NCI-H460 (cell line): ENCODE measurements around the gene GMDS. TPM values are rescaled to one million over a fixed set of nuclear protein-coding genes. Genes with fewer than 3 reads are reported as not detected.

Source experiments
- DNase-seq: peaks from one replicate; pipeline ENCODE4 v3.0.0-alpha.2; 2016; ENCODE audit warnings: low read depth; ENCODE audit errors: extremely low read depth
- total RNA-seq: library from RNA; depleted of rRNA; stranded (reverse); fragments of >200 nt; shearing (Covaris generic); gene quantifications from 2 replicates; pipeline ENCODE4 v1.2.3, GENCODE V29; 2014

Gene GMDS
- total RNA-seq, 1 experiment from 2014 or later: 20.3 TPM

DNA sequence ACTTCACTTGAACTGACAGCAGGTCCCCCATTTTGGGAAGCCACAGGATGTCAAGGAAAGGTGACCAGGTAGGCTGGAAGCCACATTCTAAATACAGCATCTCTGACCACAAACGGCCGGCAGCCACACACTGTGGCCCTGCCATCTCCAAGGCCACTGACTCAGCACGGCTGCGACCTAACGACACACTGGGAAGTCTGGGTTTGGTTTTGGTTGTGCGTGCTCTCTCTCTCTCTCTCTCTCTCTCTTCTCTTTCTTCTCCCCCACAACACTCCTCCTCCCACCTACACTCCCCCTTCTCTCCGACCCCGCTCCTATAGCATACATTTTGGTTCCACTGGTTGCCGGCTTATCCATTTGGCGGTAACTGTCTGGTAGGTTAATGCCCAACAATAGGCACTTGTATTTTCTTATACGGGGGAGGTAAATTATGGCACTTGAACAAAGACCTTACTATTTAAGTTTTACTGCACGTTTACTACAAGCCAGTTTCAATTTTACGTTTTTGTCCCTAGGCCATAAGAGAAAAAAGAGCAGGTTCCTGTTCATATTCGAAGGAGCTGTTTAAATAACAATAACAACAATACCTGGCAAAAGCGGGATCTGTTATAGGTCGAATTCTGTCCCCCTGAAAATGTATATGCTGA, 103.6 kb downstream of the GMDS start:
- DNase-seq: no peak

DNA sequence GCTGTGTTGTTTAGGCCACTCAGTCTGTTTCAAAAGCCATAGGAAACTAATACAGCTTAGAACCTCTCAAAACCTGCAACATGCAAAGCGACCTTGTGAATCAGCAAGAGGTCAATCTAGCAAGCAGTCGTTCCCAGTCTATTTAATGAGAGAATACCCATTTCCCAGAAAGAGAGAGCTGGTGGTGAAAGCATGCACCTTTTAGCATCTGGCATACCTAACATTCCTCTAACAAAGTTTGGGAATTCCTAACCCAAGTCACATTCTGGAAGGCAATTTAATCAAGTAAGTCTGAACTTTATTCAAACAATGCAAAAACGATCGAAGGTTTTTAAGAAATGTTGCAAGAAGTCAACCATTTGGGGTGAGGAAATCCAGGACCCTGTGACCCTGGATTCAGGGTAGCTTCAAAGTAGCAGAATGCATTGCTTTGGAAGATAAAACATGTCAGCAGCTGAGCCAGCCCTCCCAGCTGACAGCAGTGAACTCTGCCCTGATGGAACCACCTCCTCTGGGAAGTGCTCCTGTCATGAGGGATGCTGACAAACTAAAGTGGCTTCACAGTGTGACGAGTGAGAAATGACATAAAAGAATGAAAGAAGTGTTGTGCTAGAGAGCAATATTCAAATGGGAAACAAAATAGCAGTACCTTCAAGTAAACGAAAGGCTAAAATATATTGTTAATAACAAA, 104.8 kb downstream of the GMDS start:
- no peak for DNase-seq

DNA sequence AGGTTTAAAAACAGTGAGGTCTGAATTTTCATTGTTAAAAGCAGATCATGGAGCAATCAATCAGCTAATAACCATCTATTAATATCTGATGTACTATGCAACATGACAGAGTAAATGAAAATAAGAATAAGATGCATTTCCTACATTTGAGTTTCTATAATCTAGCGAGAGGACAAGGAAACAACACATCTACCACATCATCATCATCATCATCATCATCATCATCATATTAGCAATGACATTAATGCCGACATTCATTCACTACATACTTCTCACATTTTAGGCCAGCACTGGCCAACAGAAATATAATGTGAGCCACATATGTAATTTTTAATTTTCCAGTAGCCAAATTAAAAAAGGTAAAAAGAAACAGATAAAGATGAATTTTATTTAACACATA, 110.0 kb downstream of the GMDS start:
- DNase-seq: no peak

DNA sequence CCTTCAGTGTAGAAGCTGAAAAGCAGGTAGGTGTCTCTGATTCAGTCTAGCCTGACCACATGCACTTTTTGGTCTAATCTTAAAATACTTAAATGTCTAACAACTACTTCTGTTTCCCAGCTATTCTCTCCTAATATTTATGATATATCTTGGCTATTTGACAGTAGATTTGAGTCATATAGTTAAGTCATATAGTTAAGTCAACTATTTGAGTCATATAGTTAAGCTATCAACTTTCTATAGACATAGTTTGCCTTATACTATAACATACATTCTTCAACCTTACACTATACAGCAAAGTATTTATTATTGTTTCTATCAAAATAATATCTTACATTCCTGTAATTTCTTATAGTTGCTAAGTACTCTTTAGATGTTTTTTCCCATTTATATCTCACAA, 110.9 kb downstream of the GMDS start:
- DNase-seq: no peak

DNA sequence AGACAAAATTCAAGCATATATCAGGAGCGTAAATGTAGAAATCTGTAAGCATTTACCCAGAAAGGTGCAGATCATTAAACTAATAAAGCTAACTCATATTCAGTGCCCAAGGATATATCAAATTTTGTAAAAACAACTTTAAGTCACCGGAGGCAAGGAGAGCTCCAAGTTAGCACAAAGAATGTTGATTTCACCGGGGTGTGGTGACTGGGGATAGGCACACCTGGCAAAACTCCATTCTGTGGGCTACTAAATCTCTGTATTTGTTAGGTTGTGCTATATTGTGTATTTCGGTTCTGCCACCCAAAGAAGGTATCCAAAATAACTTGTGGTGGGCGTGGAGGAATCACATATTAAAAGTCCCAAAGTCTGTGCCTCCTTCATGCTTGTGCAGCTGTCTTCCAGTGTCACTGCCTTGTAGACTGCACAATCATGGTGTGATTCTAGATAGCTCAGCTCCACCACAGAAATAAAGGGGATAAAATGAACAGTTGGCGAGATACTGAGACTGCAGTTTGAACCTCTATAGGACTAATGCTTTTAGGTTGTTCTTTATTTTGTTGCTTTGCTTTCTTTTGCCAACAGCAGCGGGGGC, 111.6 kb downstream of the GMDS start:
- no peak for DNase-seq

DNA sequence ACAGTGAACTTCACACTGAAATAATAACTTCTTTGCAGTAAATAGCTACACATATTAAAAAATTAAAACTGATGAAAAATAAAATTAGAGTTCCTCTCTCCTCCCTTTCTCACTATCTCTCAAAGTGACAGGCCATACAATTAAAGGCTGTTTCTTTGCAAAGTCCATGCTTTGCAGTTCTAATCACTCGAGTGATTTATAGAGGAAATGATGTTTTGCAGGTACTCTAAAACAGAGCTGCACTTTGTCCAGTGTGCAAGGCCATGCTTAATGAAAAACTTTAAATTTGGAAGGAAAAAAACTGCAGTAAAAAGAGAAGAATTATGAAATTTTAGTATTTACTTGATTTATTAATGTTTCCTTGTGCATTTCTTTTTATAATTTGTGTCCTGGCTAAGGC, 112.5 kb downstream of the GMDS start:
- no peak for DNase-seq

DNA sequence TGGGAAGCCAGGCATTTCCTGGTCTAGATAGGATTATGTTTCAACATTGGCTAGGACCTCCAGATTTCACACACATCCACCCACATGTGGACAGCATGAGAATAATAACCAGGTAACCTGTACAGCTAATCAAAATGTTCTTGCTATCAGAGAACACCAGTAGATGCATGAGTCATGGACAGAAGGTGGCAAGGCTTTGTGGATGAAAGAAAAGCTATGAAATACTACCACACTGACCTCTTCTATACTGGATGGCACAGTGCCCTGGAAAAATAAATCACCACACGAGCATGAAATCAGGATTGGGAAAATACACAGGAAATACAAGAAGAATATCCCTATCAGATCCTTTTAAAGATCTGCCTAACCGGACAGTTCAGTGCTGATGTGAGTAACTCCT, 113.0 kb downstream of the GMDS start:
- no peak for DNase-seq

DNA sequence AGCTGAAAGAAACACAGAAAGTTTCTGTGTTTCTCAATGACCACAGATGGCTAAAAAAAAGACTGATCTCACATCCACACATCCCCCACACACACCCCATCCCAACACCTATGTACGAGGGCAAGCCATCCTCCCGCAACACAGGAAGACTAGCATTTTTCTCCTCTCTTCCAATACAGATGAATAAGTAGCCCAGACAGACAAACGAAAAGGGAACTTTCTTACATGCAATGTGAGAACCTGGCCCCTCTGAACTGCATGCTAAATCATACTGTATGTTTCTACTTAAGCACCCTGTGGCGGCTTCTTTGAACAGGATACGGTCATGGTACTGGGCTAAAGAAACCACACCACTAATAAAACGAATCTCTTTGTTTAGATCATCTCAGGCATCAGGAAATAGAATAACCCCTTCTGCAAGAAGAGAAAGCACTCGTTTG, 116.2 kb downstream of the GMDS start:
- DNase-seq: no peak

DNA sequence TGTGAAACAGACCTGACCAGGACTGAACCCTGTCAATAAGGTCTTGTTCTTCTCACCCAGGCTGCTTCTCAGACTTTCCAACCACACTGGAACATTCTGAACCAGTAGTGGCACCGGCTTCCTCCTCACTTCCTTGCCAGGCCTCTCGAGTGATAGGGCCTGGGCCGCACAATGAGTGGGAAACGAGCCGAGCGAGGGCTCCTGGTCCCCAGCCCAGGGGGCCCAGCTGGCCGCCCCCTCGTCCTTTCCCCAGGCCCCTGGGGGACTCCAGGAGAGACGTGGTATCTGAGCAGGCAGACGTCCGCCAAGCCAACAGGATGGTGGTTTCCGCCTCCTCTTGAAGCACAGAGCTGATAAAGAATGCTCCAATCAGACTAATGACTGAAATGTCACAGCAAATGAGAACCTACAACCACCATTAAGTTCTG, 117.9 kb downstream of the GMDS start:
- no peak for DNase-seq

DNA sequence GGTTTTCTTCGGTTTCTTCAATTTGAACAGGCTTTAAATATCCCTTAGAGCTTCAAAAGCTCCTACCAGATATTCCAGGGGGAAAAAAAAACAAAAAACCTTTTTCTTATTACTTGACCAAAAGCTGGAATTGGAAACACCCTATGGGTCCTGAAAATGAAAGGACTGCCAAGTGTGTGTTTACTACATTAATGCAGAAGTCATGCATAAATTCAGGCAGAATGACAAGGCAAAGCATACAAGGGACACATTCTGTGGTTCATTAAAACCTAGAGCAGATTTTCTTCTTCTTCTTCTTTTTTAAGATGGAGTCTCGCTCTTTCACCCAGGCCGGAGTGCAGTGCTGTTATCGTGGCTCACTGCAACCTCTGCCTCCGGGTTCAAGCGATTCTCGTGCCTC, 119.1 kb downstream of the GMDS start:
- no peak for DNase-seq

DNA sequence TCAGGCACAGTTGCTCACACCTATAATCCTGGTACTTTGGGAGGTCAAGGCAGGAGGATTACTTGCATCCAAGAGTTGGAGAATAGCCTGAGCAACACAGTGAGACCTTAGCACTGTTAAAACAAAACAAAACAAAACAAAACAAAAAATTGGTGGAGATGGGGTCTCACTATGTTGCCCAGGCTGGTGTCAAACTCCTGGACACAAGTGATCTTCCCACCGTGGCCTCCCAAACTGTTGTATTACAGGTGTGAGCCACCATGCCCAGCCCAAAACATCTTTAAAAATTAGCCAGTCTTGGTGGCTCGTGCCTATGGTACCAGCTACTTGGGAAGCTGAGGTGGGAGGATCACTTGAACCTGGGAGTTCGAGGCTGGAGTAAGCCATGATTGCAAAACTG, 120.2 kb downstream of the GMDS start:
- DNase-seq: no peak

DNA sequence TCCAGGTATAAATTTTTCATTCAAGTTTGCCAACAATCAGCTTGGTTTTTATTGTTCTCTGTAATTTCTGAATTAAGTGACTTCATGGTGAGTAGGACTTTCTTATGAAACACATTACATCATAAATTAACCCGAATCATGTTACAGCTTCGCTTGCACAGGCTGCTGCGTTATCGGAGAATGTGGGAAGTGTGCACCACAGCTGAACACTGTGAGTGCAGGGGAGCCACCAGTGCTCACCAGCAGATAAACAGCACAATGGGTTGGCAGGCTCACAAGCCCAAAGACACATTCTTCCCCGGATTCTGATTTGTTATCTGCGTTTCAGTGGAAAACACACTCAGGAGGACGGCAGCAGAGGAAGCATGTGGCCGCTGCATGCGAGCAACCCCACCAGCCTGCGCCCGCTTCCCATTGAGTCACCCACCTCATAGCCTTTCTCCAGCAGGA, 121.1 kb downstream of the GMDS start:
- no peak for DNase-seq

DNA sequence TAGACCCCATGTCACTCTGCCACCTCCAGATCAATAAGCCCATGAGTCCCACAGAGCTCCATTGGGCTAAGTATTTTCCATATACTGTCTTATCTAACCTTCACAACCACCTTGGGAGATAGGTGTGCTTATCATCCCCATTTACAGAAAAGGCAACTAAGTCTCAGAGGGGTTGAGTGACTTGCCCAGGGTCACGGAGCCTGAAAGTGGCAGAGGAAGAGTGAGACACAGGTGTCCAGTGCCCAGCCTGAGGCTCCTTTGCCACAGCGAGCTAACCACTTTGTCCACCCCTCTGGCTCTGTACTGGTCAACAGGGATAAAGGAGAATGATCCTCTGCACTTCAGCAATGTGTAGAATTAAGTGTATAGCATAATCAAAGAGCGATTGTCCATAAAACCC, 124.5 kb downstream of the GMDS start:
- DNase-seq: no peak

DNA sequence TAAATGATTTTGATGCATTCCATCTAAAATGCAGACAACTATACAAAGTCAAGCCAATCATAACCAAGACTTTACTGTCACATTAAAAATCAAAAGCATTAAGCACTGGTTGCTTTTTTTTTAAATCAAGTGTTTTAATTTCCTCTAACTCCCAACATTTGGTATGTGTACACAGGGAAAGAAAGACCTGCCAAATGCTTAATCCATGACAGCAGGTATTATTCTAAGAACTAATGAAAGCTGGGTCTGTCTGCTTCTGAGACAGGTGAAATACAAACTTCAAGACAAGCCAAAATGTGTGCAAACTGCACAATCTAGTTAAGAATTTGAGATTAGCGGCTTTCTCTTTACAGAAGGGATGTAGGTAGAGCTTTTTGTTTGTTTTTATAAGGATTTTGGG, 126.1 kb downstream of the GMDS start:
- no peak for DNase-seq

DNA sequence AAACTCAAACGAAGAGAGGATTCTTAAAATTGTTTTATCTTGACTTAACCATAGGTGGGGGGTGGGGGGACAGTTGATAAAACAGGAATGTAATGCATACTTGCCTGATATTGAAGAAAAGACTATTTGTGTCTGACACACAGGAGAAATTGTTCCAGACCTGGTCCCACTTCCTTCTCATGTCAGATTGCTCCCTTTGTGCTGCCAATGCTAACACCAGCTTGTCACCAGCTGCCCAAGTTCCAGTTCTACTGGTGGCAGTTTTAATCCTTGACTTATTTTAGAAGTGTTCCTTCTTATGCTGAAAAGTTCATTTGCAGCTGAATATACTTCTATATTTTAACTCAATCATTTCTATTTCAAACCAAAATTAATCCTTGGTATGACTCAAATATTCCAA, 127.3 kb downstream of the GMDS start:
- no peak for DNase-seq

DNA sequence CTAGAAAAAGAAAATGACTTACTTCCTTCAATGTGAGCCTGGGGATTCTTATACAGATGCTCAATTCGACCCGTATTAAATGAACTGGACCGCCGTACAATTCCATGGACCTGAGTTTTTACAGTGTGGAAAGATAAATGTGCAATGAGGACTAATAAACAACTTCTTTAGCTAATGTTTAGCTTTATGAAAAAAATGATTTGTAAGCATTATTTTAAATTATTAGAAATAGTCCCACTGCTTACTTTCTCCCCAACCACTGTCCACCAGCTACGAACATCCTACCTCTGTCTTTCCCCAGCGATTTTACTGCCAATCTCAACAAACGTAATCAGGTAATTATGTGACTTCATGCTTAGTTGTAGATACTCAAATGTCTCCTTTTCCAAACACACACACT, 128.0 kb downstream of the GMDS start:
- no peak for DNase-seq

DNA sequence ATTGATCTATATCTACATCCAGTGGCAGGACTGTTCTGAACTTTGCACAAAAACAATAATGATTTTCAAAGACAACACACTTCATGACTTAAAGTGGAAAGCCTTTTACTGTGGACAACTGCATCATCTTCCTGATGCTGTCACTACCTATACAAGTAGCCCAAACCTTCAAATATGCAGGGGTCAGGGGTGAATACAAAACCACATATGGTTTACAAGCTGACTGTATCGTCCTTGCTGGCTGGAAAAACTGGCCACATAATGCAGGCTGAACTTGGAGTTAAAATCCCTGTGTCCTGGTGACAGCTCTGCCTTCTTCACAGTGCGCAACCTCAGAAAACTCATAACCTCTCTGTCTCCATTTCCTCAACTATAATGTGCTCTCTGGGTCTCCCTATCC, 128.9 kb downstream of the GMDS start:
- DNase-seq: no peak

DNA sequence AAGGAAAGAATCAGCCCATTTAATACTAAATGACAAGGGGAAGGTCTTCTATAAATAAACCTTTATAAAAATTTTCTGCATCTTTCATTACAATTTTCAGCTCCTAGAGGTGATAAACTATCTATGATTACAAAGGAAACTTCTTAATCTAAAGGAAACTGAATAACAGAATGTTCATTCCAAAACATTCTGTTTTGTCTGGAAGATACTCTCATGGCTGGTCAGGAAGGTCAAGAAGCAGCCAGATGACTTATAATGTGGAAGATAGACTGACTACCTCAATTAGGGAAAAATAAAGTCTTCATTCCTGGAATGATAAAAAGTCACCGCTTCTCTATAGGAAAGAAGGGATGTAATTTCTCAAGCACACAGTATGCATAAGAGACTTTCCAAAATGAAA, 131.3 kb downstream of the GMDS start:
- DNase-seq: no peak

DNA sequence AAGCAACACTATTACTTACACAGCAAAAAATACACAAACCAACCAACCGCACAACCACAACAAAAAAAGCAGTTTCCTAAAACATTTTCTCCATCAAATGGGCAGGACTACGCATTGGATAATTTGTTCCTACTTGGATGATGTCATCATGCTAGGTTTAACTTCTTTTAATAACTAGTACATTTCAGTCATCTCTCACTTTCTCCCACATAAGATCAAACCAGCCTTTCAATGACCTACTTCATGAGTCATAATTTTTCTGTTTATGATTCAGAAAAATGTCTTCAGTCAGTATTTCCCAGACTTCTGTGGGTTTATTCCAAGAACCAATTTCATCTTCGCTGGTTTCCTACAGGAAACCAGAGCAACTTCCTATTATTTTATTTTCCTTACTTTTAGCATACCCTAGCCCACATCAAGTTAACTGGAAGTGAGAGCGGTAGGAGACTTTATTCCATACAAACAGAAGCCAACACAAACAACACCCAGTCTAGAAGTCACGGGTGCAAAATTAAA, 134.2 kb downstream of the GMDS start:
- no peak for DNase-seq

DNA sequence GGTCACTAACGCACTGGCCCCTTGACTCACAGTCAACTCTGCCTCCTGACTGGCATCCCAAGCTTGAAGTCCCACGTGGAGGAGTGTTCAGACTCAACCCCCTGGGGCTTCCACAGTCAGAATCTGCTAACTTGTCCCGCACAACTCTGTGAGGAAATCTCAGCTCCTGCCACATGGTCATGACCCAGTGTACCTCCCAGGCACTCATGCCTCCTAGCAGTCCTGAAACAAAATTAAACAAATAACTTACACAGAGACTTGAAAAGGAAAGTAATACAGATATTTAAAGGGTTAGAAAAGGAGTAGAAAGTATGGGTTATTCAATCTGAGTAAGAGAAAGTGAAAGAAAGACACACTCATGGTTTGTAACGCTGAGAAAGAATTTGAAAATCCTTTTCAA, 134.9 kb downstream of the GMDS start:
- DNase-seq: no peak

DNA sequence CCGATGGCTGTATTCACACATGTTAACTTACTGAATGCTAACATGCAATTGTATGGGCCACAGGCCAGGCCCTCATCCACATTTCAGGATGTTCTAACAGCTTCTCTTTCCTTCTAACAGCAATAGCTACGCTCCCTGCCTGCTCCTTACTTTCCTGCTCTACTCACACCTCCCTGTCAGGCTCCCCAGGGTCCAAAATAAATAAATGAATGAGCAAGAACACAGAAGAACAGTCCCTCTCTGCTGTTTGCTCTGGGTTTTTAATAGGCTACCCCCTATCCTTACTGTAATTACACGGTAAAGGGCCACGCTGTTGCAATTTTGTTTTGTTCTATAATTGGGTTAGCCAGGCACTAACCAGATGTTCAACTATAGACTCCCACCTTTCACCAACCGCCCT, 135.6 kb downstream of the GMDS start:
- no peak for DNase-seq

DNA sequence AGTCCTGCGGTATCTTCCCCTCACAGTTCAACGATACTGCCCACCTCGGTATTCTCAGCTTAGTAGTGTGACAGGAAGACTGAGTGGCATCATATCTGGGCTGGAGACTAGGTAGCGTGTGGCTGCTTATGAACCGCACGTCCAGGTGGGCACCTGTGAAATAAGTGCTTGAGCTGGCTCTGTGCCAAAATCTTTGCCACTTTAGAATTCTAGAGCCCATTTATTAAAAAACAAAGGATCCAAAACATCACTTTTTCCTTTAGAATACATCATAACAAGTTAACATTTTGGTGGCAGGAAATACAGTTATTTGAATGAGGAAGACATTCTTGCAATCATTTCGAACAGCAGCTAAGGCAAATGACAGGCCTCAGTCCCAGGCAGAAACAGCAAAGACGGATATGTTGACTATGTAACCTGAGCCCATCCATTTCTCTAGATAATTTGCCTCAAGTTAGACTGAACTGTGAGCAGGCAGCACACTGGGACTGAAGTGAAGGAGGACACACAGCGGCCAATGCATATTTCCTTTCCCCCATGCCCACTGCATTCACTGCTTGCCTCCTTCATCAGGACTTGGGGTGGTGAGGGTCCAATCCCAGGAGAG, 136.6 kb downstream of the GMDS start:
- no peak for DNase-seq
